T-helper 2 cell treated with Interferon-gamma antibody and Interleukin-4, amounts not matched to agents 5 μg/mL and 100 μg/mL, for 36 hours (primary cell): ENCODE data around the gene CDH23.
A peak's percentile ranks its signal among the peaks of the same experiment; 100 is the strongest.
"Not testable (repeated sequence)": the region's sequence is repeated elsewhere in the genome, so short reads cannot be mapped to it uniquely, and the experiment has no call there.

ENCODE experiments used
- DNase-seq: peaks from one replicate; pipeline ENCODE4 v3.0.0; 2021; ENCODE audit warnings: low spot score
- H3K27ac Mint-ChIP-seq: one replicate; pipeline ENCODE4 v1.8.0; 2021; ENCODE audit warnings: mild to moderate bottlenecking, mixed read lengths
- H3K27me3 Mint-ChIP-seq: one replicate; pipeline ENCODE4 v1.8.0; 2021; ENCODE audit warnings: low read depth, mixed read lengths
- H3K36me3 Mint-ChIP-seq: one replicate; pipeline ENCODE4 v1.8.0; 2021; ENCODE audit warnings: low read depth, mixed read lengths
- H3K4me1 Mint-ChIP-seq: one replicate; pipeline ENCODE4 v1.8.0; 2021; ENCODE audit warnings: low read depth, mixed read lengths
- H3K4me3 Mint-ChIP-seq: one replicate; pipeline ENCODE4 v1.8.0; 2022; ENCODE audit warnings: mild to moderate bottlenecking, moderate library complexity, mixed read lengths
- H3K9me3 Mint-ChIP-seq: one replicate; pipeline ENCODE4 v1.8.0; 2021; ENCODE audit warnings: mixed read lengths

CDH23 gene

GRCh38 chr10:71396711-71397295 is at the start of gene CDH23:
Gene CDH23 (plus strand): TSS chr10:71396920. CDS start chr10:71439832, 42,912 bp downstream.
- H3K27me3 Mint-ChIP-seq, result peaks cover 54% of the 10 kb centered on the region
- no peaks in the 10 kb centered on the region for H3K4me1 Mint-ChIP-seq
- H3K27ac Mint-ChIP-seq, result no peak within 1 kb of the TSS
- H3K4me3 Mint-ChIP-seq, result peak within 1 kb of the TSS; percentile 46
- H3K9me3 Mint-ChIP-seq, result no peaks in the 10 kb centered on the region
- no peaks in the 10 kb centered on the region for H3K36me3 Mint-ChIP-seq
- DNase-seq, result no peak

GRCh38 chr10:71347587-71348395 is 48.9 kb upstream of the CDH23 start:
- no peaks in the 10 kb centered on the region for H3K4me1 Mint-ChIP-seq

GRCh38 chr10:71348850-71349249 is 47.9 kb upstream of the CDH23 start:
- no peak overlapping the region for H3K27ac Mint-ChIP-seq
- no peak overlapping the region for H3K4me3 Mint-ChIP-seq
- DNase-seq, result no peak
- no peaks in the 10 kb centered on the region for H3K27me3 Mint-ChIP-seq
- no peaks in the 10 kb centered on the region for H3K36me3 Mint-ChIP-seq
- H3K9me3 Mint-ChIP-seq, result no peaks in the 10 kb centered on the region
- H3K4me1 Mint-ChIP-seq, result no peaks in the 10 kb centered on the region

More at GRCh38 chr10:71347587-71348395, 48.9 kb upstream of the CDH23 start:
- Mint-ChIP-seq H3K27ac (no peak overlapping the region), H3K4me3 (no peak overlapping the region), H3K9me3 (no peaks in the 10 kb centered on the region), H3K36me3 (no peaks in the 10 kb centered on the region), H3K27me3 (no peaks in the 10 kb centered on the region)
- no peak for DNase-seq

- no peak overlapping the region for H3K27ac Mint-ChIP-seq
- H3K4me3 Mint-ChIP-seq, result no peak overlapping the region
These were observed 47.3 kb upstream of the CDH23 start for GRCh38 chr10:71349406-71349805.

GRCh38 chr10:71351087-71351486 is 45.6 kb upstream of the CDH23 start:
- Mint-ChIP-seq H3K4me3 (no peak overlapping the region), H3K9me3 (no peaks in the 10 kb centered on the region), H3K4me1 (no peaks in the 10 kb centered on the region), H3K27me3 (no peaks in the 10 kb centered on the region), H3K36me3 (no peaks in the 10 kb centered on the region), H3K27ac (no peak overlapping the region)
- no peak for DNase-seq

More at GRCh38 chr10:71349406-71349805, 47.3 kb upstream of the CDH23 start:
- no peak for DNase-seq
- H3K27me3 Mint-ChIP-seq, result no peaks in the 10 kb centered on the region
- no peaks in the 10 kb centered on the region for H3K9me3 Mint-ChIP-seq
- H3K36me3 Mint-ChIP-seq, result no peaks in the 10 kb centered on the region
- H3K4me1 Mint-ChIP-seq, result no peaks in the 10 kb centered on the region

GRCh38 chr10:71351628-71352319 is 44.9 kb upstream of the CDH23 start:
- DNase-seq, result no peak
- H3K27me3 Mint-ChIP-seq, result no peaks in the 10 kb centered on the region
- no peak overlapping the region for H3K27ac Mint-ChIP-seq
- H3K4me3 Mint-ChIP-seq, result no peak overlapping the region
- H3K36me3 Mint-ChIP-seq, result no peaks in the 10 kb centered on the region
- no peaks in the 10 kb centered on the region for H3K9me3 Mint-ChIP-seq
- no peaks in the 10 kb centered on the region for H3K4me1 Mint-ChIP-seq

- Mint-ChIP-seq H3K4me3 (no peak overlapping the region), H3K4me1 (no peaks in the 10 kb centered on the region), H3K27me3 (no peaks in the 10 kb centered on the region), H3K27ac (no peak overlapping the region), H3K9me3 (no peaks in the 10 kb centered on the region), H3K36me3 (no peaks in the 10 kb centered on the region)
- no peak for DNase-seq
These were observed 43.1 kb upstream of the CDH23 start for GRCh38 chr10:71353639-71354038.

GRCh38 chr10:71354776-71355175 is 41.9 kb upstream of the CDH23 start:
- no peak for DNase-seq
- Mint-ChIP-seq H3K4me3 (no peak overlapping the region), H3K4me1 (no peaks in the 10 kb centered on the region), H3K27me3 (no peaks in the 10 kb centered on the region), H3K36me3 (no peaks in the 10 kb centered on the region), H3K9me3 (no peaks in the 10 kb centered on the region), H3K27ac (no peak overlapping the region)

- DNase-seq, result no peak
- Mint-ChIP-seq H3K36me3 (no peaks in the 10 kb centered on the region), H3K27ac (no peak overlapping the region), H3K9me3 (no peaks in the 10 kb centered on the region), H3K27me3 (no peaks in the 10 kb centered on the region), H3K4me3 (no peak overlapping the region), H3K4me1 (no peaks in the 10 kb centered on the region)
These were observed 40.8 kb upstream of the CDH23 start for GRCh38 chr10:71355886-71356285.

GRCh38 chr10:71357792-71358265 is 38.9 kb upstream of the CDH23 start:
- Mint-ChIP-seq H3K27ac (no peak overlapping the region), H3K27me3 (no peaks in the 10 kb centered on the region), H3K36me3 (no peaks in the 10 kb centered on the region), H3K4me1 (no peaks in the 10 kb centered on the region), H3K4me3 (no peak overlapping the region), H3K9me3 (no peaks in the 10 kb centered on the region)
- no peak for DNase-seq

GRCh38 chr10:71358277-71358676 is 38.4 kb upstream of the CDH23 start:
- Mint-ChIP-seq H3K27me3 (no peaks in the 10 kb centered on the region), H3K4me1 (no peaks in the 10 kb centered on the region), H3K9me3 (no peaks in the 10 kb centered on the region), H3K36me3 (no peaks in the 10 kb centered on the region), H3K27ac (no peak overlapping the region), H3K4me3 (no peak overlapping the region)
- no peak for DNase-seq

GRCh38 chr10:71358906-71359305 is 37.8 kb upstream of the CDH23 start:
- not testable (repeated sequence) for H3K4me1 Mint-ChIP-seq, H3K9me3 Mint-ChIP-seq, H3K4me3 Mint-ChIP-seq, H3K36me3 Mint-ChIP-seq, DNase-seq, H3K27me3 Mint-ChIP-seq
- H3K27ac Mint-ChIP-seq, result peak overlapping the region; percentile 49

- DNase-seq, result no peak
- H3K9me3 Mint-ChIP-seq, result no peaks in the 10 kb centered on the region
- no peaks in the 10 kb centered on the region for H3K36me3 Mint-ChIP-seq
- H3K27ac Mint-ChIP-seq, result no peak overlapping the region
- H3K4me1 Mint-ChIP-seq, result no peaks in the 10 kb centered on the region
- no peak overlapping the region for H3K4me3 Mint-ChIP-seq
- H3K27me3 Mint-ChIP-seq, result no peaks in the 10 kb centered on the region
These were observed 37.2 kb upstream of the CDH23 start for GRCh38 chr10:71359364-71360046.

- H3K9me3 Mint-ChIP-seq, result no peaks in the 10 kb centered on the region
- no peaks in the 10 kb centered on the region for H3K4me1 Mint-ChIP-seq
- H3K4me3 Mint-ChIP-seq, result no peak overlapping the region
- H3K27me3 Mint-ChIP-seq, result no peaks in the 10 kb centered on the region
- H3K36me3 Mint-ChIP-seq, result no peaks in the 10 kb centered on the region
- no peak overlapping the region for H3K27ac Mint-ChIP-seq
- no peak for DNase-seq
These were observed 36.0 kb upstream of the CDH23 start for GRCh38 chr10:71360735-71361134.
